ENCODE data around the gene RAB27B. TPM values are rescaled to one million over a fixed set of nuclear protein-coding genes. Genes with fewer than 3 reads are reported as not detected.

Gene RAB27B
- total RNA-seq, 4 donors from 2014 or later, result 0.34 to 2.5 (median 1.0) TPM

DNA sequence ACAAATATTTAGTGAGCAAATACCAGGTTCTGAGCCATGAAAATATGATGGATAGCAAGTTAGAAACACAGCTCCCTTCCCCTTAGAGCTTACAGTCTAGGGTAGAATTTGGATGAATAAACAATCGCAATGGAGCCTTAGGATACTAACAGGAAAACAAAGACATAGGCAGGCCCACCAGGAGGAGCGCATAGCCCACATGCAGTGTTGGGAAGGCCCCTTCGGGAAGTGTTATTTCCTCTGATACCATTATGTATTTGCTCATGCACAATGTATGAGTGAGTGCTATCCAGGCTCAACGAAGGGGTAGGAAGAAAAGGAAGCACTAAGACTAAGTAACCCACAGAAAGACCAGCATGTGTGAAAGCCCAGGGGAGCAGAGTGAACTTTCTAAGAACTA, 54.0 kb downstream of the RAB27B start:
- no peak overlapping the region for H3K27ac ChIP-seq (replicated peaks in 1 of 4)
- intact Hi-C loops (cut with DNase I), result no loop called here
- H3K4me1 ChIP-seq, result no peaks in the 10 kb centered on the region
- H3K9me3 ChIP-seq, result no peaks in the 10 kb centered on the region
- no peaks in the 10 kb centered on the region for H3K27me3 ChIP-seq
- no peak overlapping the region for H3K4me3 ChIP-seq
- DNase-seq (ENCODE audit: extremely low spot score), result no peak
- TF ChIP-seq POLR2AphosphoS5 (IDR thresholded peaks at IDR 0.05) (no peak), POLR2A (IDR thresholded peaks at IDR 0.05; ENCODE audit: low read depth) (no peak), EP300 (IDR thresholded peaks at IDR 0.05) (no peak)
- TF ChIP-seq, protein P1, sequence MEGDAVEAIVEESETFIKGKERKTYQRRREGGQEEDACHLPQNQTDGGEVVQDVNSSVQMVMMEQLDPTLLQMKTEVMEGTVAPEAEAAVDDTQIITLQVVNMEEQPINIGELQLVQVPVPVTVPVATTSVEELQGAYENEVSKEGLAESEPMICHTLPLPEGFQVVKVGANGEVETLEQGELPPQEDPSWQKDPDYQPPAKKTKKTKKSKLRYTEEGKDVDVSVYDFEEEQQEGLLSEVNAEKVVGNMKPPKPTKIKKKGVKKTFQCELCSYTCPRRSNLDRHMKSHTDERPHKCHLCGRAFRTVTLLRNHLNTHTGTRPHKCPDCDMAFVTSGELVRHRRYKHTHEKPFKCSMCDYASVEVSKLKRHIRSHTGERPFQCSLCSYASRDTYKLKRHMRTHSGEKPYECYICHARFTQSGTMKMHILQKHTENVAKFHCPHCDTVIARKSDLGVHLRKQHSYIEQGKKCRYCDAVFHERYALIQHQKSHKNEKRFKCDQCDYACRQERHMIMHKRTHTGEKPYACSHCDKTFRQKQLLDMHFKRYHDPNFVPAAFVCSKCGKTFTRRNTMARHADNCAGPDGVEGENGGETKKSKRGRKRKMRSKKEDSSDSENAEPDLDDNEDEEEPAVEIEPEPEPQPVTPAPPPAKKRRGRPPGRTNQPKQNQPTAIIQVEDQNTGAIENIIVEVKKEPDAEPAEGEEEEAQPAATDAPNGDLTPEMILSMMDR (IDR thresholded peaks at IDR 0.05), result no peak
- no peaks in the 10 kb centered on the region for H3K36me3 ChIP-seq
- 74% methylated on average over 4 of the region's 4 CpGs for WGBS

DNA sequence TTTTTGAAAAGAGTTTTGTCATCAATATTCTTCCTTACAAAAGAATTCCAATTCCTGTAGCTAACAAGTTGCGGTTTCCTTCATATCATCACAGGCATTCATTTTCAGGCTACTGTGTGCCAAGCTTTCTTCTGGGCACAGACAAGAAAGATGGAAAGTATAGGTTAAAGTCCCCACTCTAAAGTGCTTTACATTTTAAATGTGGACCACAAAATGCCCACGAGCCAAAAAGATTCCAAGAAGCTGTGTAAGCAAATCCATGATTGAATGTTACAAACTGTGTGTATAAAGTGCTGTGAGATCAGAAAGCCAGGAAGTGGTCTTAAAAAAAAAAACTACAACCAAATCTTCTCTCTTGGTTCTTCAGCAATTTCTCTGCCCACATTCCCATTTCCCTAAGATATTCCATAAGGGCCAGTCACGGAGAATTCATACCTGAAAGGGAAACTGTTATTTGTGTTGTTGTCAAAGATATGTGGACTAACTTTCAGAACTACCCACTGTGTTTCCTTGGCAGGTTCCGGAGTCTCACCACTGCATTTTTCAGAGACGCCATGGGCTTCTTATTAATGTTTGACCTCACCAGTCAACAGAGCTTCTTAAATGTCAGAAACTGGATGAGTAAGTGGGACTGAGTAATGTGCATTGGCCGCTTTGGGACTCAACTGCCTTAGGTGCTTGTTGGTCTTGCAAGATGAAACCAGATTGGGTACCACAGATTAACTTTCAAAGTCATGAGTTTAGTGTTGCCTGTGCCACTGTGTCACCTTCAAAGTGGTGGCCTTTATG, 55.7 kb downstream of the RAB27B start:
- Histone ChIP-seq H3K4me1 (no peaks in the 10 kb centered on the region), H3K27ac (replicated peaks in 1 of 4) (no peak overlapping the region), H3K36me3 (no peaks in the 10 kb centered on the region), H3K4me3 (no peak overlapping the region), H3K9me3 (no peaks in the 10 kb centered on the region), H3K27me3 (no peaks in the 10 kb centered on the region)
- TF ChIP-seq, protein P1 (IDR thresholded peaks at IDR 0.05), result no peak
- no peak for TF ChIP-seq POLR2A (IDR thresholded peaks at IDR 0.05; ENCODE audit: low read depth)
- TF ChIP-seq EP300 (IDR thresholded peaks at IDR 0.05), result no peak
- TF ChIP-seq POLR2AphosphoS5 (IDR thresholded peaks at IDR 0.05), result no peak
- no peak for DNase-seq (ENCODE audit: extremely low spot score)
- intact Hi-C loops (cut with DNase I), result no loop called here
- WGBS, result 93% methylated on average over 6 of the region's 6 CpGs

DNA sequence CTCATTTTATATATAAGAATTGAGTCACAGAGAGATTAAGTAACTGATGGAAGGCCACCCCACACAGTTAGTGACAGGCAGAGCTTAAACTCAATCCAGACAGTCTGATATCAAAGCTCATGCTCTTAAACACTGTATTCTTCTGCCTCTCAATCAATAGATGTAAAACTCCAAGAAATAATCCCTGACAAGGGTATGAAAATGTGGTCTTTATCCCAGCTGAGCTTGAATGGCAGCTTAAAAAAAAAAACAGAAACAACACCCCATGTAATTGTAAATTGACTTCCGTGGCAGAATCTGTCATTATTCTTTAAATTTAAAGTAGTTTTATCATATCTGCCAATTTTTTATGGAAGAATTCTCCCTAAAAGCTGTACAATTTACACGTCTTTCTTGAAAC, 60.1 kb downstream of the RAB27B start:
- no peaks in the 10 kb centered on the region for H3K36me3 ChIP-seq
- no peaks in the 10 kb centered on the region for H3K27me3 ChIP-seq
- 85% methylated on average over 2 of the region's 2 CpGs for WGBS
- TF ChIP-seq, protein P1 (IDR thresholded peaks at IDR 0.05), result no peak
- TF ChIP-seq EP300 (IDR thresholded peaks at IDR 0.05) (no peak), POLR2A (IDR thresholded peaks at IDR 0.05; ENCODE audit: low read depth) (no peak), POLR2AphosphoS5 (IDR thresholded peaks at IDR 0.05) (no peak)
- no peak overlapping the region for H3K4me3 ChIP-seq
- intact Hi-C loops (cut with DNase I), result no loop called here
- DNase-seq (ENCODE audit: extremely low spot score), result no peak
- no peaks in the 10 kb centered on the region for H3K4me1 ChIP-seq
- H3K9me3 ChIP-seq, result no peaks in the 10 kb centered on the region
- H3K27ac ChIP-seq (replicated peaks in 1 of 4), result no peak overlapping the region

DNA sequence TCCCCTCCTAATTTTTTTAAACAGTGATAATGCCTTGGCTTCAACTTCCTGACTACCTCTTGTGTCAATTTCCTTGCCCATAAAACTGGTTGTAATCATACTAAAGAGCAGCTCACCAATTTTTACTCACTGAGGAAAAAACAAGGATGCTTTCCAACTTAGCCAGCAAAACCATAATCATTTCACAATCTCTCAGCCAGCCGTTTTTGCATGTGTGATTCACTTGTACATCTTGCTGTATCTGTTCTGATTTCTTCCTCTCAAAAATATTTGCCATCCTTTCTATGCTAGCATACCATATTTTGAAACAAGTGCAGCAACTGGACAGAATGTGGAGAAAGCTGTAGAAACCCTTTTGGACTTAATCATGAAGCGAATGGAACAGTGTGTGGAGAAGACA, 60.7 kb downstream of the RAB27B start:
- WGBS, result 82% methylated on average over 2 of the region's 2 CpGs
- no peak for TF ChIP-seq POLR2A (IDR thresholded peaks at IDR 0.05; ENCODE audit: low read depth)
- no peak for TF ChIP-seq EP300 (IDR thresholded peaks at IDR 0.05)
- TF ChIP-seq, protein P1 (IDR thresholded peaks at IDR 0.05), result no peak
- no peak for TF ChIP-seq POLR2AphosphoS5 (IDR thresholded peaks at IDR 0.05)
- Histone ChIP-seq H3K27ac (replicated peaks in 1 of 4) (no peak overlapping the region), H3K27me3 (no peaks in the 10 kb centered on the region), H3K4me1 (no peaks in the 10 kb centered on the region), H3K4me3 (no peak overlapping the region), H3K36me3 (no peaks in the 10 kb centered on the region), H3K9me3 (no peaks in the 10 kb centered on the region)
- intact Hi-C loops (cut with DNase I), result no loop called here
- DNase-seq (ENCODE audit: extremely low spot score), result no peak

DNA sequence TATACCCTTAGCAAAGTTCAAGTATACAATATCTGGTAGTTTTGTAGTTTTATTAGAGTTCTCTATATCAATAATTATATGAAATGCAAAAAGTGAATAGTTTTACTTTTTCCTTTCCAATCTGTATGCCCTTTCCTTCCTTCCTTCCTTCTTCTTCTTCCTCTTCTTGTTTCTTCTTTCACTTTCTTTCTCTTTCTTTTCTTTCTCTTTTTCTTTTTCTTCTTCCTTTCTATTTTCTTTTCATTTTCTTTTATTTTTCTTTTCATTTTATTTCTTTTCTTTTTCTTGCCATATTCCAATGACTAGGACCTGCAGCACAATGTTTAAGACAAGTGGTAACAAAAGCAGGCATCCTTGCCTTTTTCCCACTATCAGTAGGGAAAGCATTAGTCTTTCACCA, 71.2 kb downstream of the RAB27B start:
- TF ChIP-seq EP300 (IDR thresholded peaks at IDR 0.05) (no peak), POLR2A (IDR thresholded peaks at IDR 0.05; ENCODE audit: low read depth) (no peak), POLR2AphosphoS5 (IDR thresholded peaks at IDR 0.05) (no peak)
- TF ChIP-seq, protein P1 (IDR thresholded peaks at IDR 0.05), result no peak
- intact Hi-C loops (cut with DNase I), result no loop called here
- H3K9me3 ChIP-seq, result no peaks in the 10 kb centered on the region
- H3K4me1 ChIP-seq, result no peaks in the 10 kb centered on the region
- H3K27me3 ChIP-seq, result no peaks in the 10 kb centered on the region
- no peak overlapping the region for H3K4me3 ChIP-seq
- DNase-seq (ENCODE audit: extremely low spot score), result no peak
- no peak overlapping the region for H3K27ac ChIP-seq (replicated peaks in 1 of 4)
- no peaks in the 10 kb centered on the region for H3K36me3 ChIP-seq
